K562 (cell line): ENCODE measurements around the gene PPM1M. TPM values are rescaled to one million over a fixed set of nuclear protein-coding genes. Genes with fewer than 3 reads are reported as not detected.

ENCODE experiments used
- ATF1 ChIP-seq, 2 experiments: fragments of 450-650 bp in 1 of 2; IDR thresholded peaks; 2 replicates each; pipeline ENCODE4 v1.6.1; 2016; ENCODE audit warnings: missing compliant biosample characterization in 1 of 2, missing genetic modification characterization in 1 of 2
- ATF6 ChIP-seq: sonication (generic); formaldehyde crosslinking; IDR thresholded peaks from 2 replicates; pipeline ENCODE4 v1.4.0; 2020; ENCODE audit warnings: mild to moderate bottlenecking, missing genetic modification reagents
- BACH1 ChIP-seq: fragments of 200-800 bp; sonication (Bioruptor generic); IDR thresholded peaks from 2 replicates; pipeline ENCODE4 v1.6.1; 2016; ENCODE audit warnings: missing genetic modification characterization, missing compliant biosample characterization
- CHD1 ChIP-seq: fragments of 200-600 bp; sonication (generic); IDR thresholded peaks from one replicate; pipeline ENCODE4 v1.6.1; 2012; ENCODE audit warnings: mild to moderate bottlenecking, moderate library complexity, low read length, inconsistent platforms
- DLX4 ChIP-seq: fragments of 250-450 bp; sonication (Bioruptor Pico); IDR thresholded peaks from 2 replicates; pipeline ENCODE4 v1.6.1; 2021; ENCODE audit warnings: mild to moderate bottlenecking
- ELF2 ChIP-seq: fragments of 250-450 bp; sonication (Bioruptor Pico); IDR thresholded peaks from 2 replicates; pipeline ENCODE4 v1.5.0; 2021; ENCODE audit warnings: mild to moderate bottlenecking
- GTF3C2 ChIP-seq: IDR thresholded peaks from 3 replicates; pipeline ENCODE4 v1.6.1; 2011; ENCODE audit warnings: borderline replicate concordance, mild to moderate bottlenecking, moderate library complexity; ENCODE audit not compliant: insufficient read length; ENCODE audit errors: extremely low read depth
- JUN ChIP-seq, 2 experiments: sonication (generic) in 1 of 2; formaldehyde crosslinking in 1 of 2; IDR thresholded peaks; 2 replicates each; pipeline versions ENCODE4 v1.6.1 to v1.8.0; 2012 to 2022; ENCODE audit warnings: borderline replicate concordance in 2 of 2, mild to moderate bottlenecking in 2 of 2, improper control_type of control experiment in 1 of 2, low read depth in 1 of 2, low read length in 1 of 2, missing genetic modification reagents in 1 of 2
- KLF1 ChIP-seq: fragments of 450-650 bp; IDR thresholded peaks from 2 replicates; pipeline ENCODE4 v1.6.1; 2016; ENCODE audit warnings: missing genetic modification characterization, missing compliant biosample characterization
- NONO ChIP-seq, 2 experiments: fragments of 200-400 bp in 1 of 2; fragments of 450-650 bp in 1 of 2; formaldehyde crosslinking in 1 of 2; IDR thresholded peaks; 2 replicates each; pipeline ENCODE4 v1.6.1; 2017; ENCODE audit warnings: low read depth in 2 of 2, mild to moderate bottlenecking in 2 of 2, moderate library complexity in 2 of 2, low read length in 1 of 2
- NR1H2 ChIP-seq: sonication (generic); formaldehyde crosslinking; IDR thresholded peaks from 2 replicates; pipeline ENCODE4 v1.4.0; 2020; ENCODE audit warnings: mild to moderate bottlenecking, missing genetic modification reagents
- PHTF2 ChIP-seq: fragments of 250-450 bp; sonication (Bioruptor Pico); IDR thresholded peaks from 2 replicates; pipeline ENCODE4 v1.5.0; 2021; ENCODE audit warnings: mild to moderate bottlenecking
- POLR2H ChIP-seq: IDR thresholded peaks from 2 replicates; pipeline ENCODE4 v1.6.1; 2016; ENCODE audit warnings: missing genetic modification characterization, low read depth, mild to moderate bottlenecking, control low read depth, missing compliant biosample characterization, moderate library complexity
- SP1 ChIP-seq: sonication (generic); formaldehyde crosslinking; IDR thresholded peaks from 2 replicates; pipeline ENCODE4 v1.8.1; 2022; ENCODE audit warnings: mild to moderate bottlenecking, missing genetic modification reagents
- TARDBP ChIP-seq: fragments of 450-650 bp; IDR thresholded peaks from 2 replicates; pipeline ENCODE4 v1.6.1; 2016
- ZBTB12 ChIP-seq: fragments of 250-450 bp; sonication (Bioruptor Pico); IDR thresholded peaks from 2 replicates; pipeline ENCODE4 v1.4.0; 2020
- polyA plus RNA-seq, 8 experiments: library from polyadenylated mRNA; depleted of rRNA in 4 of 8; stranded (reverse) in 5 of 8; unstranded in 3 of 8; fragments of >200 nt; fragmentation: Nextera tagmentation in 2 of 8; fragmentation: Illumina TruSeq in 1 of 8; extraction: Ambion mirVana in 2 of 8; extraction: Trizol in 1 of 8; gene quantifications; 2 replicates each; pipeline versions ENCODE4 v1.2.1 to v1.2.3, GENCODE V29; 2011 to 2014; ENCODE audit warnings: inconsistent platforms in 1 of 8, missing spikeins in 1 of 8
- total RNA-seq, 7 experiments: library from RNA; depleted of rRNA in 6 of 7; stranded (reverse); fragments of >200 nt in 6 of 7; fragmentation: Illumina TruSeq in 2 of 7; extraction: Trizol in 2 of 7; gene quantifications; 2 replicates each; pipeline versions ENCODE4 v1.2.1 to v1.2.3, GENCODE V29; 2011 to 2021; ENCODE audit warnings: low replicate concordance in 1 of 7
- TF ChIP-seq, protein P1 (sequence below): fragments of 250-450 bp; sonication (Bioruptor Pico); IDR thresholded peaks from 2 replicates; pipeline ENCODE4 v1.4.0; 2020; ENCODE audit warnings: mild to moderate bottlenecking

Gene PPM1M
- total and polyA plus RNA-seq, 9 of the 15 experiments (the other 6 are each of a cell fraction or from before 2014, with no cell fraction given), result 1.4 to 9.2 (median 4.4) TPM

GRCh38 chr3:52278510-52279069 lies 33.0 kb downstream of the PPM1M start, which contains the start of gene WDR82 (continued):
- peak in 1 of 2 experiments; percentile 50; a peak in 1 of 4 replicates for TF ChIP-seq NONO (IDR thresholded peaks at IDR 0.05; ENCODE audit: low read depth in 2 of 2, low read length in 1 of 2)
- no peak for TF ChIP-seq ELF2 (CRISPR knock-in tag)
- TF ChIP-seq GTF3C2, result peak; percentile 43
- no peak for TF ChIP-seq TARDBP
- TF ChIP-seq BACH1, result no peak
- no peak for TF ChIP-seq NR1H2 (CRISPR knock-in tag)
- no peak for TF ChIP-seq DLX4
- TF ChIP-seq JUN (IDR thresholded peaks at IDR 0.05; ENCODE audit: borderline replicate concordance, low read depth, low read length), result peak; percentile 34; the same call in 1 of the 2 replicates
- peak; percentile 77; the same call in 1 of the 2 replicates for TF ChIP-seq JUN (CRISPR knock-in tag; IDR thresholded peaks at IDR 0.05; ENCODE audit: borderline replicate concordance)
- peak; percentile 86 for TF ChIP-seq POLR2H
- TF ChIP-seq ATF6, result no peak
- peak; percentile 56; the same call in 1 of the 2 replicates for TF ChIP-seq SP1 (CRISPR knock-in tag)
- no peak for TF ChIP-seq ATF1 (CRISPR knock-in tag; IDR thresholded peaks at IDR 0.05)
- TF ChIP-seq ATF1 (tag; IDR thresholded peaks at IDR 0.05), result peak; percentile 72
- peak; percentile 47; the same call in 1 of the 2 replicates for TF ChIP-seq ZBTB12
- no peak for TF ChIP-seq CHD1
- TF ChIP-seq, protein P1, sequence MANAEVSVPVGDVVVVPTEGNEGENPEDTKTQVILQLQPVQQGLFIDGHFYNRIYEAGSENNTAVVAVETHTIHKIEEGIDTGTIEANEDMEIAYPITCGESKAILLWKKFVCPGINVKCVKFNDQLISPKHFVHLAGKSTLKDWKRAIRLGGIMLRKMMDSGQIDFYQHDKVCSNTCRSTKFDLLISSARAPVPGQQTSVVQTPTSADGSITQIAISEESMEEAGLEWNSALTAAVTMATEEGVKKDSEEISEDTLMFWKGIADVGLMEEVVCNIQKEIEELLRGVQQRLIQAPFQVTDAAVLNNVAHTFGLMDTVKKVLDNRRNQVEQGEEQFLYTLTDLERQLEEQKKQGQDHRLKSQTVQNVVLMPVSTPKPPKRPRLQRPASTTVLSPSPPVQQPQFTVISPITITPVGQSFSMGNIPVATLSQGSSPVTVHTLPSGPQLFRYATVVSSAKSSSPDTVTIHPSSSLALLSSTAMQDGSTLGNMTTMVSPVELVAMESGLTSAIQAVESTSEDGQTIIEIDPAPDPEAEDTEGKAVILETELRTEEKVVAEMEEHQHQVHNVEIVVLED (CRISPR knock-in tag), result peak; percentile 59; the same call in 1 of the 2 replicates
- TF ChIP-seq KLF1 (tag), result no peak
- no peak for TF ChIP-seq PHTF2 (CRISPR knock-in tag)
